Femur (tissue), 1 donor: ENCODE results near the gene MS4A4E.
"Not testable (repeated sequence)": the region's sequence is repeated elsewhere in the genome, so short reads cannot be mapped to it uniquely, and the experiment has no call there.

ENCODE experiments used
- DNase-seq: peaks from one replicate; pipeline ENCODE4 v3.0.0-alpha.2; 2017

Gene MS4A4E

DNA sequence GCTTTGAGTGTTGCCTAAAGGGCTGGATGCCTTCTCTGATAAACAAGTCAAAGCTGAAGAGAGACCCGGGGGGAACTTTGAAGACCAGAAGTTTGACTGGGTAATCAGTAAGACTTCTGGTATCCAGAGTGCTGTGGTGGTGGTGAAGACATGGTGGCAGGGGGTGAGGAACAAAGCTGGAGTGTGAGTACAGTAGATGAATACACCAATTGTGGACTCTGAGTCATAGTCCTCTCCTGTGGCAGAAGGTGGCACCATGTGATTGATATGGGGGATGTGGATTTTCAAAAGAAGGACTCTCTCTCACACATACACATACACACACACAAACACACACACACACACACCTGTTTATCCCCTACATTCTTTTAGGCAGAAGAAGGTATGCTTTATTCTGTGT lies 72.4 kb downstream of the MS4A4E start:
- DNase-seq: no peak

GRCh38 chr11:60169264-60169915 lies 73.5 kb downstream of the MS4A4E start:
- DNase-seq: no peak

DNA sequence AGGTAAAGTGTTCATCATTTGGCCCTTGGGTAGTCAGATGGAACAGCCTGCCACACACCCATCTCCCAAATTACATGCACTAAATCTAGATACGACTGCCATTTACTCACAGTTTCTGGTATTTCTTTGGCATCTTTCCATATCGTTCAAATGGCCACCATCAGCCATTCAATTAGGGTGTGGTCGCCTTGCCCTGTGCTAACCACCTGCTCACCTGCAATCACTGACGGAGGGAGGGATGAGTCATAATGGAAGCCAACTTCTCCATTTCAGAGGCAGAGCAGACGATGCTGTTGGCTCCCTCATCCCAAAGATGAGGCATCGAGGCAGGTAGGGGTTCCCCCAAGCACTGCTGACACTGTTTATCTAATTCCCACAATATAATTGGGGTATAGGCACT lies 74.6 kb downstream of the MS4A4E start:
- no peak for DNase-seq

- DNase-seq: no peak
Measured at GRCh38 chr11:60165951-60166350, 77.0 kb downstream of the MS4A4E start.

- no peak for DNase-seq
Measured at GRCh38 chr11:60165538-60165937, 77.4 kb downstream of the MS4A4E start.

DNA sequence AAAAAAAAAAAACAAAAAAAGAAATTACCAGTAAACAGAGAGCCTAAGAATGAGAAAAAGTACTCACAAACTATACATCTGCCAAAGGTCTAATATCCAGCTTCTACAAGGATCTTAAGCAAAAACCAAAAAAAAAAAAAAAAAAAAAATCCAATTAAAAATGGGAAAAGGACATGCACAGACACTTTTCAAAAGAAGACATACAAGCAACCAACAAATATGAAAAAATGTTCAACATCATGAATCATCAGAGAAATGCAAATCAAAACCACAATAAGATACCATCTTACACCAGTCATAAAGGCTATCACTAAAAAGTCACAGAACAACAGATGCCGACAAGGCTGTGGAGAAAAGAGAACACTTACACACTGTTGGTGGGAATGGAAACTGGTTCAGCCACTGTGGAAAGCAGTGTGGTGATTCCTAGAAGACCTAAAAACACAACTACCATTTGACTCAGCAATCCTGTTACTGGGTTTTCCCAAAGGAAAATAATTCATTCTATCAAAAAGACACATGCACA lies 78.3 kb downstream of the MS4A4E start:
- no peak for DNase-seq

- DNase-seq: no peak
Measured at GRCh38 chr11:60161766-60162165, 81.2 kb downstream of the MS4A4E start.

GRCh38 chr11:60161107-60161506 lies 81.8 kb downstream of the MS4A4E start:
- no peak for DNase-seq

GRCh38 chr11:60159868-60160267 lies 83.1 kb downstream of the MS4A4E start:
- no peak for DNase-seq

GRCh38 chr11:60159284-60159683 lies 83.7 kb downstream of the MS4A4E start:
- no peak for DNase-seq

DNA sequence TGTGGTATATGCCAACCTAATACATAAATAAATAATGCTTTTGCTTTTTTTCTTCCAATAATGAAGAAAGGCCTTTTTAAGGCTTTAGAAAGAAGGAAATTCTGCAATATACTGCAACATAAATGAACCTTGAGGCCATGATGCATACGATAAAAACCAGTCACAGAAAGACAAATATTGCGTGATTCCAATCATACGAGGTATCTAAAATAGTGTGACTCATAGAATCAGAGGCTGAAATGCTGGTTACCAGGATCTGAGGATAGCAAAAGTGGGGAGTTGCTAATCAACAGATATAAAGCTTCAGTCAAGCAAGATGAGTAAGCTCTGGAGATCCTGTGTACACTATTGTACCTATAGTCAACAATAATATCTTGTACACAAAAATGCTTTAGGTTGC lies 84.3 kb downstream of the MS4A4E start:
- no peak for DNase-seq

- DNase-seq: no peak
Measured at GRCh38 chr11:60155931-60156330, 87.0 kb downstream of the MS4A4E start.

DNA sequence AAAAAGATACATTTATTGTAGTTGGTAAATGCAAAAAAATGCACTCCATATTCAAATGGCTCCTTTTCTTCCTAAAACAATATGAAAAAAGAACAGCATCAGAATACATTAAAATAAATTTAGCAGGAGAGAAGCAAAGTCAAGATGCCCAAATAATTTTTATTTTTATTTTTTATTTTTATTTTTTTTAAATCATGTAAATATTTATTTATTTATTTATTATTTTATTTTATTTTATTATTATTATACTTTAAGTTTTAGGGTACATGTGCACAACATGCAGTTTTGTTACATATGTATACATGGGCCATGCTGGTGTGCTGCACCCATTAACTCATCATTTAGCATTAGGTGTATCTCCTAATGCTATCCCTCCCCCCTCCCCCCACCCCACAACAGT lies 90.2 kb downstream of the MS4A4E start:
- DNase-seq: not testable (repeated sequence)

GRCh38 chr11:60150279-60150678 lies 92.7 kb downstream of the MS4A4E start:
- no peak for DNase-seq
